HT1080 (cell line): Measurements from ENCODE around the gene DTNB. TPM values are rescaled to one million over a fixed set of nuclear protein-coding genes. Genes with fewer than 3 reads are reported as not detected.
"Not testable (repeated sequence)": the region's sequence is repeated elsewhere in the genome, so short reads cannot be mapped to it uniquely, and the experiment has no call there.

Experiments
- DNase-seq: peaks from one replicate; pipeline ENCODE4 v3.0.0-alpha.2; 2015; ENCODE audit warnings: low read depth
- total RNA-seq: library from RNA; depleted of rRNA; stranded (reverse); fragments of >200 nt; shearing (Covaris generic); gene quantifications from 2 replicates; pipeline ENCODE4 v1.2.3, GENCODE V29; 2014

Gene DTNB
- total RNA-seq, 1 experiment from 2014 or later: 6.0 TPM

GRCh38 chr2:25421820-25422411 lies 251.5 kb downstream of the DTNB start:
- DNase-seq: no peak

DNA sequence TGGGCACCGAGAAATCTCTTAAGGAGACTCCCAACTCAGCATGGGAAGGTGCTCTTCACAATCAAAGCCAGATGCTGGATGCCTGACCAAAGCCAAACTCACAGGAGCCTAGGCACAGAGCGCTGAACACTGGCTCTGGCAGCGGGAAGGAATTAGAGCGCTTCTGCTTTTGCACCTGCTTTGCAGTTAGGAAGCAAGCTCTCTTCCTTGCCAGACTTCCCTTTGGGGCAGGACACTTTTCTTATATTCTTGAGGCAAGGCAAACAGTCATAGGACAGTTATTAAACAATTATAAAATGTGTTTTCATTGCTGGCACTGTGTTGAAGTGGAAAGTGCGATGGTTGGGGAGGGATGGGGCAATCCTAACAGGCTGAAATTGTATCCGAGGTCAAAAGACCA lies 252.1 kb downstream of the DTNB start:
- no peak for DNase-seq

DNA sequence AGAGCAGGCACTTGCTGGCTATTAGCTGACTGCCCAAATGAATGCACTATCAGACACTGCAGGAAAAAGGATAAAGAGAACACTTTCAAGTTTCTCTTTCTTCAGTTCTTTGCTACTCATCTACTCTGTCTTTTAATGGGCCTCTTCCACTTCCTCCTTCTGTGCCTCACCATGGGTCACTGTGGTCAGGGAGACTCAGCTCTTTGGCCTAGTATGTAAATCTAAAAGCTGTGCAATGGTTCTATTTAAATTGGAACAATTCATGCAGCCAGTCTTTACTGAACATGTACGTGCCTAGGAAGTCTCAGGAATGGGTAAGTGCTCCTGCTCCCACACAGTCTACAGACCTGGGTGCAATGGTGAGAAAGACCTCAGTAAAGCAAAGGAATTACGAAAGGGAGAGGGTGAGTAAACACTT lies 252.5 kb downstream of the DTNB start:
- DNase-seq: no peak

- DNase-seq: no peak
These were observed 253.6 kb downstream of the DTNB start for GRCh38 chr2:25419678-25420242.

DNA sequence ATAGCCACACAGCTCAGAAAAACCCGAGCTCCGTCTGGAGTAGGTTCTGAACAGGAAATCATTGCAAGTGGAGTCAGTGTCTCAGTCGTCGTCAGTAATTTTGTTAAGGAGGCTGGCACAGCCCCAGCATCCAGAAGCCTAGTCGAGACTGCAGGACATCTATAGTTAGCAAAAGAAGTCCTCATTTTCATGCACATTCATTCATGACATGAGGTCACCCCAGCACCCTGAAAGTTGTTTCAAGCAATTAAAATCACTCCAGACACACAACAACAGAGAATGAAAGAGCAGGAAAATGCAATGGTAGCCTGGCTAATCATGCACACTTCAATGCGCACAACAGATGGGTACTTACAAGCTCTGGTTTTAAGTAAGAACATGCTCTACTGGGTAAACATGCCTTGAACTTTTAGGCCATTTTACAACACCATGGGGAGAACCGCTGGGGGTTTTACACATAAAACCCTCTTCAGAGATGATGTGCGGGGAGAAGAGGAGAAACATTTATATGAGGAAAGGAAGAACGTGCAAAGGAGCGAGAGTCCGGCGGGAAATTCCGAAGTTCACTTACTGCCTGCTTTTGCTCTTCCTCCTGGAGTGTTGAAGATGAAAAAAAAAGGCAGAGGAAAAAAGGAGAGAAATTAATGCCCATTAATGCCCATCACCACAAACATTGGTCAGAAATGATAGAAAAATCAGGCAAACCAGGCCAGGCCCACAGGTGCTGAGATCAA lies 254.3 kb downstream of the DTNB start:
- no peak for DNase-seq

DNA sequence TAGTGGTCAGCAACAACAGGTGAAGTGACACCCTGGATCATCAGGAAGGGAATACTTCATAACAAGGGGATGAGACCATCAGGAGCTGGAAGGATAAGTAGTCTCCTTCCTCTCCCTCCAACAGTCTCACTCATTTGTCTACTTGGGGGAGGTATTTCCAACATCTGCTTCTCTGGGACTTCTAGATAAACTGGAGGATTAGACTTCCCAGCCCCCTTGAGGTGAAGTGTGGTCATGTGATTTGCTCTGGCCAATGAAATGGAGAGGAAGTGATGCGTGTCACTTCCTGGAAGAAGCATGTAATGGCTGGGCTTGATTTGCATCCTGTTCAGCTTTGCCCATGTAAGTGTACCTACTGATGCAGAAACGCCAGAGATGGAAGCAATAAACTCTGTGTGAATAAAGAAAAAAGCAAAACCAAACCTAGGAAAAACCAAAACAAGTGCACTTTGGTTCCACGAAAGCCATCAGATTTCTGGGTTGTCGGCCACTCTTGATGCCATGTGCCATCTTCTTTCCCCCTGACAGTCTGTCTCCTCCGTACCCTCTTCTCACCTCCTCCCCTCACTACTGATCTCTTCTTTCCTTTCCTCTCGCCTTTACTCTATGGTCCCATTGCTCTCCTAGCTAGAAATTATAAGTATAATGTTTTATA lies 255.5 kb downstream of the DTNB start:
- peak; percentile 30 for DNase-seq

DNA sequence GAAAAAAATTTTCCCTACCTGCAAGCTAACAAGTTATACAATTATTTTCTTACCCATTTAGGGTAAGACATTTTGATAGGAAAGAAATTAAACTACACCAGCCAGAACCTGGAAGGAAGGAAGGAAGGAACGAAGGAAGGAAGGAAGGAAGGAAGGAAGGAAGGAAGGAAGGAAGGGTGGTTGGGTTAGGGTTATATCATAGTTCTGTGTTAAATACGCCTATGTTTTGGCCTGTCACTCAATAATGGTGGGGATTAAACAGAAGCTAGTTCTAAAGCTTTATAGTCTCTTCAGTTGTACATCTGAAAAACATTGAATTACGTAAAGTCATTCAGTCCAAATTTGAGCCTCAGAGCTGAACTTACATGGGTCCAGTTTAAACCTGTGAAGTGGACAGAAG lies 256.7 kb downstream of the DTNB start:
- no peak for DNase-seq

DNA sequence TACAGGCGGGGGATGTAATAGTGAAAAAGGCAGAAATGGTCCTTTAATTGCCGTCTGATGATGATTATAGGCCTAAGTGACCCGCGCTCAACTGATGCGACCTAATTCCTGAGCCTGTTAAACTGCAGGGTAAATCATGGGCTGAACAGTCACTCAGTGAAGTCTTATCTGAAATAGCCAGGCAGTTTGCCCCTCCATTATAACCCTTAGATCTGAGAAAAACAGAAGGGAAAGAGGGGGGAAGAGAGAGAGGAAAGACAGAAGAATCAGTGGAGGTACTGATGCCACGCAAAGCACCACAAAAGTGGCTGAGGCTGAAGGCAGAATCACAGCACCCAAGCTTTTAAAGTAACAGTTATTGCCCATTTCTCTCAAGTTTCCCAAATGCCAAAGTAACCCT lies 258.6 kb downstream of the DTNB start:
- DNase-seq: no peak

DNA sequence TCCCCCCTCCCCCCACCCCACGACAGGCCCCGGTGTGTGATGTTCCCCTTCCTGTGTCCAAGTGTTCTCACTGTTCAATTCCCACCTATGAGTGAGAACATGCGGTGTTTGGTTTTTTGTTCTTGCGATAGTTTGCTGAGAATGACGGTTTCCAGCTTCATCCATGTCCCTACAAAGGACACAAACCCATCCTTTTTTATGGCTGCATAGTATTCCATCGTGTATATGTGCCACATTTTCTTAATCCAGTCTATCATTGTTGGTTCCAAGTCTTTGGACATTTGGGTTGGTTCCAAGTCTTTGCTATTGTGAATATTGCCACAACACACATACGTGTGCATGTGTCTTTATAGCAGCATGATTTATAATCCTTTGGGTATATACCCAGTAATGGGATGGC lies 260.0 kb downstream of the DTNB start:
- not testable (repeated sequence) for DNase-seq

- DNase-seq: no peak
These were observed 261.6 kb downstream of the DTNB start for GRCh38 chr2:25411753-25412152.

DNA sequence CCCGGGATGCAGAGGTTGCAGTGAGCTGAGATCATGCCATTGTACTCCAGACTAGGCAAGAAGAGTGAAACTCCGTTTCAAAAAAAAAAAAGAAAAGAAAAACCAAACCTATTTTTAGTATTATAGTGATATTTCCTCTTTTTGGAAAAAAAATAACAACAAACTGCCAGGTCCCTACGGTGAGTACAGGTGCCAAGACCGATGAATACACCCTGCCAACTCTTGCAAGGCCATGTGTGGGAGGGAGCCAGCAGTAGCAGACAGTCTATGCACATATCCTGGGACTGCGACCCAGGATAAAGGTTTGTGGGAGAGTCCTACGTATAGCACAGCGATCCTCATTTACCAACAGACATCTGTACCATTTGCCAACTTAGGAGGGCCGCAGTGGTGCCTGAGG lies 262.1 kb downstream of the DTNB start:
- DNase-seq: no peak

- no peak for DNase-seq
These were observed 263.0 kb downstream of the DTNB start for GRCh38 chr2:25410370-25410769.

DNA sequence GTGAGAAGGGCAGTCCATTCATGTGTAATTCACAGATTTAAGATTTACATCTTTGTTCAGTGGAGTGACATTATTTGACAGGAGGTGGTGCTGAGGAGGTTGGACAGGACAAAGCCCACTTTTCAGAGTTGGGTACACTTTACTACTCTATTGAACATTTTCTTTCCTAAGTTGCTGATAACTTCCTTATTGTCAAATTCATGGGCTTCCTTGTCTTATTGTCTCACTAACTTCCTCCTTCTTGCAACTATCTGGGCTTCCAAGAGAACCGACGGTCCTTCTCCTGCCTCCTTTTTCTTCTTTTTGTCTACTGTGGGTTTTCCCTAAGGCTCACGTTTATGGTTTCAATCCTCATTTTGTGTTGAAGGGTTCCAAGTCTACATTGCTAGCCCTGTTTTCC lies 263.9 kb downstream of the DTNB start:
- no peak for DNase-seq

GRCh38 chr2:25409044-25409443 lies 264.3 kb downstream of the DTNB start:
- DNase-seq: no peak

- no peak for DNase-seq
These were observed 267.6 kb downstream of the DTNB start for GRCh38 chr2:25405611-25406295.

DNA sequence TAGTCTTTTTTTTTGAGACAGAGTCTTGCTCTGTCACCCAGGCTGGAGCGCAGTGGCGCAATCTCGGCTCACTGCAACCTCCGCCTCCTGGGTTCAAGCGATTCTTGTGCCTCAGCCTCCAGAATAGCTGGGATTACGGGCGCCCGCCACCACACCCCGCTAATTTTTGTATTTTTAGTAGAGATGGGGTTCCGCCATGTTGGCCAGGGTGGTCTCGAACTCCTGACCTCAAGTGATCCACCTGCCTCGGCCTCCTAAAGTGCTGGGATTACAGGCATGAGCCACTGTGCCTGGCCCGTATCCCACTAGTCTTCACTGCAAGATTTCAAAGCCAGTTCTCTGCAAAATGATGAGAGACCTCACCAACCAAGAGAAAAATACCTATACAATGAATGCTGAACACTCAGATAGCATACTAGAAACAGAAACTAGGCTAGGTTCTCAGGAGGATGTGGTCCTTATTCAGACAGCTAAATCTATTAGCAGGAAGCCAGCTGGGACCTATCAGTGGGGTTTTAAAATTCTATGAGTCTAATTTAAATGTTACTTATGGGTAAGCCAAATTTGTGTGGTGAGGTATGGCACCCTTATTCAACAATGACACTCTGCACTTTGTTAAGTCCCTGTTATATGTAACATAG lies 270.1 kb downstream of the DTNB start:
- not testable (repeated sequence) for DNase-seq

DNA sequence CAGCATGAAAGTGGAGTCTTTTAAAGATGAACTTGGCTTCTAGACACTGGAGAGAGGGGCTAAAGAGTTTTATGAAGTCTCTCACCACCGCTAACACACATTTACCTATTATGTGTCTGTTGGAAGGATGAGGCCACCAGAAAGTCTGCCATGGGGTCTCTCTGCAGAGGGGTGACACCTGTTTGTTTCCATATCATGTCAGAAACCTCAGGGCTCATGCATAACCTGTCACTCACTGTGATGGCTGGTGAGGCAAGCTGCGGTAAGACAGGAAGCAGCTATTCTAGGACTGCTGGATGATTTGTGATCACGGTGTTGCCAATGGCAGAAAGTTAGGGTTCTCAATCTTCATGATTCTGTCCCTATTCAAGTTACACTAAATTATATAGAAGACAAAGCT lies 270.9 kb downstream of the DTNB start:
- DNase-seq: no peak

GRCh38 chr2:25401307-25402026 lies 271.9 kb downstream of the DTNB start:
- DNase-seq: no peak

DNA sequence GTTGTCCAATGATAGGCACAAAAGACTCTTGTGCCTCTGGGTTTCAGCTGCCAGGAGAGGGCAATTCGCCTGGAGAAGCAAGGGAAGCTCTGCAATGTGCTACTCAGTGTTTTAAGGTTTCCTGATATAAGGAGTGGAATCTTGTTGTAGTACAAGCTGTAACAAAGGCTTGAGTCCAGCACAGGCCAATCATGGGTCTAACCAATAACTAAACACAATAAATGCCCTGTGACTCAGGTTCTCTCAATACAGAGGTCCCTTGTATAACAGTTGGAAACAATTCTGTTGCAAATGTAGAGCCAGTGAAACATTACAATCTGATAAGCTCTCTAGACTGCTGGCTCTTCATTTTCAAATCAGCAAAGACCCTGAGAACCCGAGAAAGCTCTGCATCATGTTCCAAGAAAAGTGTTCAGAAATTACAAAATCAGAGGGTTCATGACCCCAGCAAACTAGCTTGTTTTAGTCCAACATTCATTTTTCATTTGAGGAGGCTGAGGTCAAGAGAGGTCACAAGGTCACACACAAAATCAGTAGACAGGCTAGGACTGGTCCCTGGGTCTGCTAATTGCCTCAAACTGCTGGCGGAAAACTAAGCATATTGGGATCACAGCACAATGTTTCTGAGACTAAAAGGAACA lies 272.7 kb downstream of the DTNB start:
- DNase-seq: no peak

DNA sequence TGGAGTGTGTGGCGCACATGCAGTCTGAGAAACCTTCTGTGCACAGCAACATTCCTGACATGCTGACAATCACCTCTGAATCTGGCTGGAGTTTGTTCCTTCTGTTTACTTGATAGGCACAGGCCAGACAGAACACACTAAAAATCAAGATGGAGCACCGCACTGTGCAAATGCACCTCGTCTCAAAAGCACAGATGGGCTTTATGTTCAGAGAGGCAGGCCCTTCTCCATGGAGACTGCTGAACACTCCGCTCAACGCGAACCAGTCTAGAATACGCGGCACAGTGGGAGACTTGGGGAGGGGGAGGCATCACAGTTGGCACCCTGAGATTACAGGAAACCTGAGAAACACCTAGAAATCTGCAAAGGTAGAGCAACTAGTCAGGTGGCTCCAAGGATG lies 273.2 kb downstream of the DTNB start:
- no peak for DNase-seq
